SK-N-SH treated with all-trans-retinoic acid at 6 μM for 48 hours (cell line): ENCODE data around the gene ZFP92.

Source experiments
- ATAC-seq: fragments of 200-7000 bp; cut with Tn5 transposase; 3 replicates; pipeline ENCODE4 v1.9.1; 2020; ENCODE audit warnings: mild to moderate bottlenecking, moderate library complexity
- ARNTL ChIP-seq: fragments of 450-650 bp; formaldehyde crosslinking; IDR thresholded peaks from 2 replicates; pipeline ENCODE4 v1.5.0; 2020; ENCODE audit warnings: low read depth, mild to moderate bottlenecking, moderate library complexity, borderline replicate concordance
- ESRRG ChIP-seq: fragments of 250-450 bp; sonication (Bioruptor Pico); IDR thresholded peaks from 2 replicates; pipeline ENCODE4 v1.6.1; 2021; ENCODE audit warnings: mild to moderate bottlenecking
- GLIS3 ChIP-seq: fragments of 250-450 bp; sonication (Bioruptor Pico); IDR thresholded peaks from 2 replicates; pipeline ENCODE4 v1.5.0; 2020; ENCODE audit warnings: mild to moderate bottlenecking, moderate library complexity
- OSR1 ChIP-seq: fragments of 250-450 bp; sonication (Bioruptor Pico); IDR thresholded peaks from 2 replicates; pipeline ENCODE4 v1.8.0; 2022; ENCODE audit warnings: moderate library complexity, mild to moderate bottlenecking, inconsistent platforms
- PPARA ChIP-seq: fragments of 250-450 bp; sonication (Bioruptor Pico); IDR thresholded peaks from 2 replicates; pipeline ENCODE4 v1.5.0; 2020; ENCODE audit warnings: mild to moderate bottlenecking, borderline replicate concordance
- RARB ChIP-seq: fragments of 250-450 bp; sonication (Bioruptor Pico); IDR thresholded peaks from 2 replicates; pipeline ENCODE4 v1.8.0; 2021; ENCODE audit warnings: mild to moderate bottlenecking, moderate library complexity
- SNAI2 ChIP-seq: fragments of 250-450 bp; sonication (Bioruptor Pico); IDR thresholded peaks from 2 replicates; pipeline ENCODE4 v1.5.0; 2020; ENCODE audit warnings: mild to moderate bottlenecking, moderate library complexity
- TCF4 ChIP-seq: fragments of 250-450 bp; sonication (Bioruptor Pico); IDR thresholded peaks from 2 replicates; pipeline ENCODE4 v1.8.0; 2021; ENCODE audit warnings: mild to moderate bottlenecking, moderate library complexity, borderline replicate concordance
- TOX ChIP-seq: fragments of 250-450 bp; sonication (Bioruptor Pico); IDR thresholded peaks from 2 replicates; pipeline ENCODE4 v1.8.0; 2021; ENCODE audit warnings: mild to moderate bottlenecking, moderate library complexity, borderline replicate concordance
- ZFP3 ChIP-seq: fragments of 250-450 bp; sonication (Bioruptor Pico); IDR thresholded peaks from 2 replicates; pipeline ENCODE4 v1.5.0; 2020; ENCODE audit warnings: mild to moderate bottlenecking, moderate library complexity
- ZFP30 ChIP-seq: fragments of 450-650 bp; formaldehyde crosslinking; IDR thresholded peaks from 2 replicates; pipeline ENCODE4 v1.5.0; 2022; ENCODE audit warnings: mild to moderate bottlenecking, moderate library complexity
- ZNF70 ChIP-seq: fragments of 450-650 bp; formaldehyde crosslinking; IDR thresholded peaks from 2 replicates; pipeline ENCODE4 v1.5.0; 2020; ENCODE audit warnings: mild to moderate bottlenecking, moderate library complexity
- ZNF8 ChIP-seq: fragments of 450-650 bp; formaldehyde crosslinking; IDR thresholded peaks from 2 replicates; pipeline ENCODE4 v1.5.0; 2020; ENCODE audit warnings: mild to moderate bottlenecking, moderate library complexity
- TF ChIP-seq, protein P1 (sequence below): fragments of 250-450 bp; sonication (Bioruptor Pico); IDR thresholded peaks from 2 replicates; pipeline ENCODE4 v1.5.0; 2020; ENCODE audit warnings: mild to moderate bottlenecking, moderate library complexity
- TF ChIP-seq, protein P2 (sequence below): fragments of 250-450 bp; sonication (Bioruptor Pico); IDR thresholded peaks from 2 replicates; pipeline ENCODE4 v1.5.1; 2021; ENCODE audit warnings: mild to moderate bottlenecking, moderate library complexity
- TF ChIP-seq, protein P3 (sequence below): fragments of 250-450 bp; sonication (Bioruptor Pico); IDR thresholded peaks from 2 replicates; pipeline ENCODE4 v1.8.0; 2021; ENCODE audit warnings: low read depth, mild to moderate bottlenecking, moderate library complexity, borderline replicate concordance

ZFP92 gene

DNA sequence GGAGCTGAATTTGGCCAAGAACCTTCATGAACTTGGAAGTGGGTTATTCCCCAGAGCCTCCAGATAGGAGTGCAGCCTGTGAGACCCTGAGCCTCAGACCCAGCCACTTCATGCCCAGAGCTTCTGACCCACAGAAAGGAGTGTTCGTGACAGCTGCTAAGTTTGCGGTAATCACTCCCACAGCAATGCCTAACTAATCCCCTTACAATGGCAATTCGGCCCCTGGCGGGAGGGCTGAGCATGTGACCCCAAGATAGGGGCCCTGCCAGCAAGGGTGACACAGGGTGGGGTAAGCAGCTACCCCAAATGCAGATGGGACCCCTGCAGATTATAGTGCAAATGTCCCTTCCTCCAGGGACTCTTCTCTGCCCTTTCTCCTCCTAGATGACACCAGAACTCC is 32.7 kb upstream of the ZFP92 start:
- no peak for ATAC-seq
- TF ChIP-seq OSR1 (CRISPR knock-in tag) (no peak), ZNF8 (CRISPR knock-in tag) (no peak), ZNF70 (CRISPR knock-in tag) (no peak), PPARA (CRISPR knock-in tag) (no peak), ARNTL (CRISPR knock-in tag) (no peak), ZFP3 (CRISPR knock-in tag) (no peak)
- TF ChIP-seq, all 23 proteins: peak for 0

DNA sequence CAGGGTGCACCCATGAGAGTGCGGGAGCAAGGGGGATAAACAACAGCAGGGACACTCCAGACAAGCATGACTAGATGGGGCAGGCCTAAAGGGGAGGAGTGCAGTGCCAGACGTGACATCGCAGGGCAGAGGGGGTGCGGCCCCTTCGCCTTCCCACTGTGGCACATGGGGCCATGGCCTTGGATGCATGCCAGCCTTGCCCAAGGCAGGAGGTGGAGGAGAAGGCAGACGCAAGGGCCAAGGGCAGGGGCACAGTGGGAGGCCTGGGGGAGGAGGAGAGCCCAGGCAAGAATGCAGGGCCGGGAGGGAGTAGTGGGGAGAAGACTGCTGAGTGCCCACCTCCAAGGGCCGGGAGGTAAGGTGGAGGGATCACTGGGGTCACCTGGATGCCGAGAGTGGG is 31.8 kb upstream of the ZFP92 start:
- ATAC-seq = no peak
- no peak for TF ChIP-seq TOX (CRISPR knock-in tag)

DNA sequence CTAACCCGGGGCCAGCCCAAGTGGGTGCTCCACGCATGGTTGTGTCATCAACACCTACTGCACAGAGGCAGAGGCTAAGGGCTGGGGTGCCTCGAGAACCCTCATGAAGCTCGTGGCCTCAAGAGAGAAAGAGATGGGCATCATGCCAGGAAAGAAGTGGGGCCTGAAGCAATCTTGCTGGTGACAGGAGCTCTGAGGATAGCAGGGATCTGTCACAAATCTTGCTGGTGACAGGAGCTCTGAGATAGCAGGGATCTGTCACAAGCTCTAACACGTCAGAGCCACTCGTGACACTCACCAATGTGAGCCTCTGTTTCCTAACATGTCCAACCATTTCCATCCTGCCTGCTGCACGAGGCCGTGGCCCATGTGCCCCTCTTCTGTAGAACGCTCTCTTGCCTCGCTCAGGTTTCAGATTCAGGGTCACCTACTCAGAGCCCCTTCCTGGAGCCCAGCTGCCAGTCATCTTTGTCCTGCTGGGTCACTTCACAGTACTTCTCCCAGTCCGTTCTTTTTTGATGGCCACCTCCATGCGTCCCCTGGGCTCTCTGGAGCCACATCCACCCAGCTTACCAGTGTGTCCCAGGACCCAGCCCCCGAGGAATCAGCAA is 31.2 kb upstream of the ZFP92 start:
- no peak for ATAC-seq

DNA sequence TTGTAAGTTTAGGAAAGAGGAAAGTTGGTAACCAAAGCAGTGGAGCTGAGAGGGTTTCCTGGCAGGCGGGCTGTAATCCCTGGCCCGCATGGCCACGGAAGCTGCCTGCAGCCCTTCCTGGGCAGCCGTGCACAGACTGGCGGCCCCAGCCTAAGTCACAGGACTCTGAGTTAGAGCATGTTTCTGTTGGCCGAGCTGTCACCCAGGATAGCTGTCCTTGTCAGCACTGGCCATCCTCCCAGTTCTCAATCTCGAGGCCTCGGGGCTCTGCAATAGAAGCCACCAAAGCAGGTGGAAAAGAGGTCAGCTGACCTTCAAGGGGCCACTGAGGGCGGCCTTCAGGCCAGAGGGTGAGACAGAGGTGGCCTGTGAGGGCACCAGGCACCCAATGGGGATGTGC is 30.6 kb upstream of the ZFP92 start:
- TF ChIP-seq ARNTL (CRISPR knock-in tag) (no peak), RARB (CRISPR knock-in tag) (no peak), OSR1 (CRISPR knock-in tag) (no peak), TCF4 (CRISPR knock-in tag) (no peak), SNAI2 (CRISPR knock-in tag) (no peak), GLIS3 (CRISPR knock-in tag) (no peak), ZFP30 (CRISPR knock-in tag) (no peak), ZNF70 (CRISPR knock-in tag) (no peak), ZNF8 (CRISPR knock-in tag) (no peak), TOX (CRISPR knock-in tag) (no peak)
- TF ChIP-seq, protein P1, sequence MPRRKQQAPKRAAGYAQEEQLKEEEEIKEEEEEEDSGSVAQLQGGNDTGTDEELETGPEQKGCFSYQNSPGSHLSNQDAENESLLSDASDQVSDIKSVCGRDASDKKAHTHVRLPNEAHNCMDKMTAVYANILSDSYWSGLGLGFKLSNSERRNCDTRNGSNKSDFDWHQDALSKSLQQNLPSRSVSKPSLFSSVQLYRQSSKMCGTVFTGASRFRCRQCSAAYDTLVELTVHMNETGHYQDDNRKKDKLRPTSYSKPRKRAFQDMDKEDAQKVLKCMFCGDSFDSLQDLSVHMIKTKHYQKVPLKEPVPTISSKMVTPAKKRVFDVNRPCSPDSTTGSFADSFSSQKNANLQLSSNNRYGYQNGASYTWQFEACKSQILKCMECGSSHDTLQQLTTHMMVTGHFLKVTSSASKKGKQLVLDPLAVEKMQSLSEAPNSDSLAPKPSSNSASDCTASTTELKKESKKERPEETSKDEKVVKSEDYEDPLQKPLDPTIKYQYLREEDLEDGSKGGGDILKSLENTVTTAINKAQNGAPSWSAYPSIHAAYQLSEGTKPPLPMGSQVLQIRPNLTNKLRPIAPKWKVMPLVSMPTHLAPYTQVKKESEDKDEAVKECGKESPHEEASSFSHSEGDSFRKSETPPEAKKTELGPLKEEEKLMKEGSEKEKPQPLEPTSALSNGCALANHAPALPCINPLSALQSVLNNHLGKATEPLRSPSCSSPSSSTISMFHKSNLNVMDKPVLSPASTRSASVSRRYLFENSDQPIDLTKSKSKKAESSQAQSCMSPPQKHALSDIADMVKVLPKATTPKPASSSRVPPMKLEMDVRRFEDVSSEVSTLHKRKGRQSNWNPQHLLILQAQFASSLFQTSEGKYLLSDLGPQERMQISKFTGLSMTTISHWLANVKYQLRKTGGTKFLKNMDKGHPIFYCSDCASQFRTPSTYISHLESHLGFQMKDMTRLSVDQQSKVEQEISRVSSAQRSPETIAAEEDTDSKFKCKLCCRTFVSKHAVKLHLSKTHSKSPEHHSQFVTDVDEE (CRISPR knock-in tag) = no peak
- TF ChIP-seq, protein P2, sequence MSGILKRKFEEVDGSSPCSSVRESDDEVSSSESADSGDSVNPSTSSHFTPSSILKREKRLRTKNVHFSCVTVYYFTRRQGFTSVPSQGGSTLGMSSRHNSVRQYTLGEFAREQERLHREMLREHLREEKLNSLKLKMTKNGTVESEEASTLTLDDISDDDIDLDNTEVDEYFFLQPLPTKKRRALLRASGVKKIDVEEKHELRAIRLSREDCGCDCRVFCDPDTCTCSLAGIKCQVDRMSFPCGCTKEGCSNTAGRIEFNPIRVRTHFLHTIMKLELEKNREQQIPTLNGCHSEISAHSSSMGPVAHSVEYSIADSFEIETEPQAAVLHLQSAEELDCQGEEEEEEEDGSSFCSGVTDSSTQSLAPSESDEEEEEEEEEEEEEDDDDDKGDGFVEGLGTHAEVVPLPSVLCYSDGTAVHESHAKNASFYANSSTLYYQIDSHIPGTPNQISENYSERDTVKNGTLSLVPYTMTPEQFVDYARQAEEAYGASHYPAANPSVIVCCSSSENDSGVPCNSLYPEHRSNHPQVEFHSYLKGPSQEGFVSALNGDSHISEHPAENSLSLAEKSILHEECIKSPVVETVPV (CRISPR knock-in tag) = no peak
- TF ChIP-seq, protein P3, sequence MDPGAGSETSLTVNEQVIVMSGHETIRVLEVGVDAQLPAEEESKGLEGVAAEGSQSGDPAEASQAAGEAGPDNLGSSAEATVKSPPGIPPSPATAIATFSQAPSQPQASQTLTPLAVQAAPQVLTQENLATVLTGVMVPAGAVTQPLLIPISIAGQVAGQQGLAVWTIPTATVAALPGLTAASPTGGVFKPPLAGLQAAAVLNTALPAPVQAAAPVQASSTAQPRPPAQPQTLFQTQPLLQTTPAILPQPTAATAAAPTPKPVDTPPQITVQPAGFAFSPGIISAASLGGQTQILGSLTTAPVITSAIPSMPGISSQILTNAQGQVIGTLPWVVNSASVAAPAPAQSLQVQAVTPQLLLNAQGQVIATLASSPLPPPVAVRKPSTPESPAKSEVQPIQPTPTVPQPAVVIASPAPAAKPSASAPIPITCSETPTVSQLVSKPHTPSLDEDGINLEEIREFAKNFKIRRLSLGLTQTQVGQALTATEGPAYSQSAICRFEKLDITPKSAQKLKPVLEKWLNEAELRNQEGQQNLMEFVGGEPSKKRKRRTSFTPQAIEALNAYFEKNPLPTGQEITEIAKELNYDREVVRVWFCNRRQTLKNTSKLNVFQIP (CRISPR knock-in tag) = no peak
- ATAC-seq = no peak

More for the DNA sequence above, 31.2 kb upstream of the ZFP92 start:
- TF ChIP-seq, protein P1 (CRISPR knock-in tag) = no peak
- no peak for TF ChIP-seq ARNTL (CRISPR knock-in tag)
- no peak for TF ChIP-seq ESRRG (CRISPR knock-in tag)
